Suprapubic skin (tissue), 4 donors: Measurements from ENCODE around the gene BACE1. TPM values are rescaled to one million over a fixed set of nuclear protein-coding genes. Genes with fewer than 3 reads are reported as not detected.

Experiments used
- DNase-seq, 2 donors: peaks; one replicate each; pipeline ENCODE4 v3.0.0-alpha.2; 2019; ENCODE audit warnings: low spot score in 2 of 2
- H3K27ac ChIP-seq: fragments of 200-600 bp; sonication (generic); one replicate; pipeline ENCODE4 v1.5.1; 2019
- H3K27me3 ChIP-seq: fragments of 200-600 bp; sonication (generic); one replicate; pipeline ENCODE4 v1.5.1; 2019
- H3K36me3 ChIP-seq: fragments of 200-600 bp; sonication (generic); one replicate; pipeline ENCODE4 v1.5.1; 2019
- H3K4me1 ChIP-seq: fragments of 200-600 bp; sonication (generic); one replicate; pipeline ENCODE4 v1.5.1; 2019
- H3K4me3 ChIP-seq: fragments of 200-600 bp; sonication (generic); one replicate; pipeline ENCODE4 v1.5.1; 2019; ENCODE audit warnings: mild to moderate bottlenecking
- H3K9me3 ChIP-seq: fragments of 200-600 bp; sonication (generic); one replicate; pipeline ENCODE4 v1.5.1; 2019
- CTCF ChIP-seq, 2 donors: fragments of 200-600 bp in 1 of 2; fragments of 450-650 bp in 1 of 2; sonication (generic) in 1 of 2; IDR thresholded peaks; one replicate each; pipeline ENCODE4 v1.5.1; 2016 to 2019; ENCODE audit warnings: antibody characterized with exemption in 2 of 2, mild to moderate bottlenecking in 1 of 2, moderate library complexity in 1 of 2
- EP300 ChIP-seq: sonication (generic); formaldehyde crosslinking; IDR thresholded peaks from one replicate; pipeline ENCODE4 v1.6.1; 2017; ENCODE audit warnings: antibody characterized with exemption
- POLR2A ChIP-seq, 2 donors: fragments of 450-650 bp; IDR thresholded peaks; one replicate each; pipeline ENCODE4 v1.6.1; 2017; ENCODE audit warnings: antibody characterized with exemption in 2 of 2, mild to moderate bottlenecking in 2 of 2, moderate library complexity in 2 of 2
- POLR2AphosphoS5 ChIP-seq, 3 donors: sonication (generic); formaldehyde crosslinking; IDR thresholded peaks; one replicate each; pipeline ENCODE4 v1.6.1; 2017; ENCODE audit warnings: antibody characterized with exemption in 3 of 3
- WGBS: methylation state at CpG from one replicate; pipeline ENCODE4 v1.1.5; 2018; 5-methylcytosine and 5-hydroxymethylcytosine counted together
- total RNA-seq, 4 donors: library from RNA; depleted of rRNA; stranded (reverse); fragments of >200 nt; gene quantifications; one replicate each; pipeline ENCODE4 v1.1.0, GENCODE V29; 2016

Gene BACE1
- total RNA-seq, 4 donors from 2014 or later, result 13.8 to 35.6 (median 18.0) TPM

GRCh38 chr11:117337076-117337475, 21.0 kb upstream of the BACE1 start:
- peaks cover 40% of the 10 kb centered on the region for H3K36me3 ChIP-seq
- no peak for TF ChIP-seq POLR2A (IDR thresholded peaks at IDR 0.05)
- no peak for TF ChIP-seq CTCF (IDR thresholded peaks at IDR 0.05)
- TF ChIP-seq POLR2AphosphoS5 (IDR thresholded peaks at IDR 0.05), result no peak
- no peak for TF ChIP-seq EP300
- H3K27ac ChIP-seq, result no peak overlapping the region
- H3K9me3 ChIP-seq, result no peaks in the 10 kb centered on the region
- no peak overlapping the region for H3K4me3 ChIP-seq
- no peaks in the 10 kb centered on the region for H3K27me3 ChIP-seq
- 98% methylated on average over 4 of the region's 4 CpGs for WGBS
- DNase-seq, result no peak
- H3K4me1 ChIP-seq, result no peaks in the 10 kb centered on the region

- 98% methylated on average over 5 of the region's 5 CpGs for WGBS
- Histone ChIP-seq H3K27ac (no peak overlapping the region), H3K4me1 (no peaks in the 10 kb centered on the region), H3K9me3 (no peaks in the 10 kb centered on the region), H3K4me3 (no peak overlapping the region), H3K27me3 (no peaks in the 10 kb centered on the region), H3K36me3 (peaks cover 24% of the 10 kb centered on the region)
- TF ChIP-seq POLR2AphosphoS5 (IDR thresholded peaks at IDR 0.05) (no peak), EP300 (no peak), POLR2A (IDR thresholded peaks at IDR 0.05) (no peak), CTCF (IDR thresholded peaks at IDR 0.05) (no peak)
- no peak for DNase-seq
Measured at GRCh38 chr11:117335399-117335798, 19.3 kb upstream of the BACE1 start.

GRCh38 chr11:117334896-117335295, 18.8 kb upstream of the BACE1 start:
- WGBS, result 92% methylated on average over 6 of the region's 6 CpGs
- no peak for DNase-seq
- H3K27me3 ChIP-seq, result no peaks in the 10 kb centered on the region
- H3K9me3 ChIP-seq, result no peaks in the 10 kb centered on the region
- H3K4me3 ChIP-seq, result no peak overlapping the region
- H3K4me1 ChIP-seq, result peaks cover under 1% of the 10 kb centered on the region
- H3K36me3 ChIP-seq, result peaks cover 24% of the 10 kb centered on the region
- TF ChIP-seq EP300, result no peak
- no peak for TF ChIP-seq POLR2A (IDR thresholded peaks at IDR 0.05)
- no peak overlapping the region for H3K27ac ChIP-seq

GRCh38 chr11:117333917-117334316, 17.9 kb upstream of the BACE1 start:
- Histone ChIP-seq H3K9me3 (no peaks in the 10 kb centered on the region), H3K36me3 (peaks cover 20% of the 10 kb centered on the region), H3K4me1 (peaks cover 11% of the 10 kb centered on the region), H3K4me3 (no peak overlapping the region), H3K27ac (no peak overlapping the region), H3K27me3 (no peaks in the 10 kb centered on the region)
- TF ChIP-seq POLR2A (IDR thresholded peaks at IDR 0.05), result no peak
- TF ChIP-seq CTCF (IDR thresholded peaks at IDR 0.05), result no peak
- TF ChIP-seq EP300, result no peak
- TF ChIP-seq POLR2AphosphoS5 (IDR thresholded peaks at IDR 0.05), result no peak
- WGBS, result 63% methylated on average over 9 of the region's 9 CpGs
- DNase-seq, result no peak

GRCh38 chr11:117332843-117333242, 16.8 kb upstream of the BACE1 start:
- no peak for DNase-seq
- peaks cover 12% of the 10 kb centered on the region for H3K36me3 ChIP-seq
- no peak overlapping the region for H3K4me3 ChIP-seq
- no peaks in the 10 kb centered on the region for H3K9me3 ChIP-seq
- no peak overlapping the region for H3K27ac ChIP-seq
- H3K27me3 ChIP-seq, result no peaks in the 10 kb centered on the region
- WGBS, result 50% methylated on average over 2 of the region's 2 CpGs
- peaks cover 16% of the 10 kb centered on the region for H3K4me1 ChIP-seq
- TF ChIP-seq EP300 (no peak), CTCF (IDR thresholded peaks at IDR 0.05) (no peak), POLR2AphosphoS5 (IDR thresholded peaks at IDR 0.05) (no peak), POLR2A (IDR thresholded peaks at IDR 0.05) (no peak)
